Stimulated activated CD8-positive, alpha-beta memory T cell treated with anti-CD3 and anti-CD28 coated beads, Interleukin-7, amount 100 ng/mL, for 48 hours (primary cell): ENCODE measurements around the gene CCDC39.
A peak's percentile ranks its signal among the peaks of the same experiment; 100 is the strongest.
"Not testable (repeated sequence)": the region's sequence is repeated elsewhere in the genome, so short reads cannot be mapped to it uniquely, and the experiment has no call there.

Experiments
- DNase-seq, 2 donors: peaks; one replicate each; pipeline ENCODE4 v3.0.0-alpha.2; 2020; ENCODE audit warnings: low read depth in 1 of 2; ENCODE audit errors: extremely low read depth in 1 of 2

Gene CCDC39

GRCh38 chr3:180626844-180627243, 52.4 kb downstream of the CCDC39 start:
- DNase-seq, result no peak

- DNase-seq, result no peak
These were observed 54.6 kb downstream of the CCDC39 start for GRCh38 chr3:180624714-180625113.

- no peak for DNase-seq
These were observed 59.6 kb downstream of the CCDC39 start for GRCh38 chr3:180619723-180620122.

DNA sequence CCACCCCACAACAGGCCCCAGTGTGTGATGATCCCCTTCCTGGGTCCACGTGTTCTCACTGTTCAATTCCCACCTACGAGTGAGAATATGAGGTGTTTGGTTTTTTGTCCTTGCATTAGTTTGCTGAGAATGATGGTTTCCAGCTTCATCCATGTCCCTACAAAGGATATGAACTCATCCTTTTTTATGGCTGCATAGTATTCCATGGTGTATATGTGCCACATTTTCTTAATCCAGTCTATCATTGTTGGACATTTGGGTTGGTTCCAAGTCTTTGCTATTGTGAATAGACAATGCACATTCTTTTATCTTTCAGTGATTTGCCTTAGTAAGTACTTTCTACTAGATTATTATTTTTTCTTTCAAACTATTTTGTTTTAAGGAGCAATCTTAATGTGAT, 60.7 kb downstream of the CCDC39 start:
- not testable (repeated sequence) for DNase-seq

GRCh38 chr3:180617049-180617448, 62.2 kb downstream of the CCDC39 start:
- no peak for DNase-seq

DNA sequence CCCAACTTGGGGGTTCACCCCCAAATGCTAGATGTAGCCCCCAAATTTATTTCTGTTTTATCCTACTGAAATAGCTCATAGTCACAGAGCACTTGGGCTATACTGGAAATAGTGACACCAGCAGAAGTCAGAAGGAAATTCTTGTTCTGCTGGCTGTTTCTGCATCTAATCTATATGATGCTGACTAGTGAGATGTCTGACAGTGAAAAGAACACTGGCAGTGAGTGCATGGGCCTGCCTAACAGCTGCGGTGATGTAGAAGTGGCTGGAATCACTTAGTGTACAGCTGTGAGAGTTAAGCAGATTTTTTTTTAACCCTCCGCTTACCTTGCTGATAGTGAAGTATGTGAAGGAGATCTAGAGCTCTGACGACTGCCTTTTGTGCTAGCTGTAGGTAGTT, 63.3 kb downstream of the CCDC39 start:
- no peak for DNase-seq

DNA sequence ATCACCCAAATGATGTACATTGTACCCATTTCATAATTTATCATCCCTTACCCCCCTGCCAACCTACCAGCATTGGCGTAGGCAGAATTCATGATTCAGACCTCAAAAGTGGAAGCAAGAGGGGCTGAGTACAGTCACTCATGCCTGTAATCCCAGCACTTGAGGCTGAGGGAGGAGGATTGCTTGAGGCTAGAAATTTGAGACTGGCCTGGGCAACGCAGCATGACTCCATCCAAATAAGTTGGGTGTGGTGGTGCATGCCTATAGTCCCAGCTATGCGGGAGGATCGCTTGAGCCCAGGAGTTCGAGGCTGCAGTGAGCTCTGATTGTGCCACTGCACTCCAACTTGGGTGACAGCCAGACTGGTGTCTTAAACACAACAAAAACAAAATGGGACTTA, 66.9 kb downstream of the CCDC39 start:
- DNase-seq, result no peak

DNA sequence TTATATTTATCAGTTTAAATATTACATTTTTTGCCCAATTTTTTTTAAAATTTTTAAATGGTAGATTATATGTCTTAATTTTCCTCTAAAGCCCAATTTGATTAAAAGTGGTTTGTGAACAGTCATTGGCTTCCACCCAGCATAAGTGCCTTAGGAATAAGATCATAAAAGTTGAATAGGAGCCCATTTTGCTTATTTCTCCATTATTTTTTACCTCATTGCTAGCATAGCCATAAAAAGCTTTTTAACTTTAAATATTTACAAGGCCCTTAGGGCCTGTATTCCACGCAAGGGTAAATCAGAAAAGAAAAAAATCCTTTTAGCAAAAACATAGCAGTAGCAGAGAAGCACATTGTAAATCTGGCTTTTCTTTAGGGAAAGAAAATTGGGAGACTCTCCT, 68.3 kb downstream of the CCDC39 start:
- no peak for DNase-seq

DNA sequence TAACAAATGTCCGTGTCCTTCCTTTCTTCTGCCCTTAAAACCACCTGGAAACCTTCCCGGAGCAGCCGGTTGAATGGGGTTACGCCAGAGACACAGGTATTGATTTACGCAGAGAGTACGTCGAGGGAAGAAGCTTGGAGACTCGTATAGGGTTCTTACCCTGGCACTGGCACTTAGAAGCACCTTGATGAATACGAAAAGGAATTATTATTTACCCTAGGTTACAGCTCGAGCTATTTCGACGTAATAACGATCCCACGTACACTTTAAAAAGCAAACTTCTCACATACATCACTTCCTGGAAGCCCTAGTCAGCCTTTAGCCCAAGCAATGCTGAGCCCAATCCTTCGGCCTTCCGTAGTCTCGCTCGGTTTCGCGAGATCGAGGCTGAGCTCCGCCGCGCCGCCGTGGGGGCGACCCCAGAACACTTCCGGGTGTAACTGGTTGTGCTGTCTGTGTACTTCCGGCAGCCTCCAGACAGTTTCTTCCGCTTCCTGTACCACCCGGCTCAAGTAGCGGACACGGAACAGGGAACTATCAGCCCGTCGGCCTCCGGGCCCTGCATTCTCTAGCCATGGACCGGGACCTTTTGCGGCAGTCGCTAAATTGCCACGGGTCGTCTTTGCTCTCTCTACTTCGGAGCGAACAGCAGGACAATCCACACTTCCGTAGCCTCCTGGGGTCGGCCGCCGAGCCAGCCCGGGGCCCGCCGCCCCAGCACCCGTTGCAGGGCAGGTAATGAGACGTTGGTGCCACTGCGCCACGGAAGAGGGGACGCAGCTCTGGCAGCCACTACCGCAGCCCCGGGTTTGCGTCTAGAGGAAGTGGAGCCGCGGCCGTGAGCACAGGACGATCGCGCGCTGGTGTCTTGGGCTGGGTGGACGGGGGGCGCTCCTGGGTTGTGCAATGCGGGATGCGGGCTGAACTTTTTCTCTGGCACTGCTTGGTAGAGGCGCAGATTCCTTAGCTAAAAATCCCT, 77.3 kb downstream of the CCDC39 start, which contains the start of gene TTC14:
TSS of gene TTC14 (plus strand) at position 476 of the 979 bp plus-strand sequence. CDS start at position 575, 99 bp downstream.
- DNase-seq, result peak; percentile 86 to 93

DNA sequence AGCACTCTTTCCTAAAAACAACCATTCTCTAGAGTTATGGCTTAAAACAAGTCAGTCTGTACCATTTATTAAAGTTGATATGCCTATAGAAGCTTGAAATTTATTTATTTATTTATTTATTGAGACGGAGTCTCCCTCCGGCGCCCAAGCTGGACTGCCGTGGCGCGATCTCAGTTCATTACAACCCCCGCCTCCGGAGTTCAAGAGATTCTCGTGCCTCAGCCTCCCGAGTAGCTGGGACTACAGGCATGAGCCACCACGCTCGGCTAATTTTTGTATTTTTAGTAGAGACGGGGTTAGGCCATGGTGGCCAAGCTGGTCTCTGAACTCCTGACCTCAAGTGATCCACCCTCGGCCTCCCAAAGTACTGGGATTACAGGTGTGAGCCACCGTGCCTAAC, 78.8 kb downstream of the CCDC39 start:
- no peak for DNase-seq

- no peak for DNase-seq
These were observed 83.7 kb downstream of the CCDC39 start for GRCh38 chr3:180595559-180595935.

- no peak for DNase-seq
These were observed 84.4 kb downstream of the CCDC39 start for GRCh38 chr3:180594631-180595558.

GRCh38 chr3:180593631-180594030, 85.7 kb downstream of the CCDC39 start:
- DNase-seq, result not testable (repeated sequence)

- DNase-seq, result no peak
These were observed 88.9 kb downstream of the CCDC39 start for GRCh38 chr3:180590396-180590795.

- DNase-seq, result no peak
These were observed 98.4 kb downstream of the CCDC39 start for GRCh38 chr3:180580934-180581333.

DNA sequence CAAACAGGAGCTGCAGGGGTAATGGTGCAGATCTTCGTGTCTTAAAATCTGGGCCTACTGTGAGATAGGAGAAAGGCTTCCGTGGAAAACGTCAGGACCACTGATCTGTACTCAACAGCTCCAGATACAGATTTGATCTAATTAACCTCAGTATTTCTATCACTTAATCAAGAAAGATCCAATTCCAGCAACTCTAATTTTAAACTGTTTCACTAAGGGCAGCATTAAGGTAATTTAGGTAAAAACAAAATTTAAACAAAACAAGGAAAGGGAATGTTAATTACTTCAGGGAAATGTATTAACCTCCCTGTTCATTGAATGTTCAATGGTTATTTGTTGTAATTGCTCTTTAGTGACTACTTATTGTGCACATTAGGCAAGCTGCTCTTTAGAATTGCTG, 103.7 kb downstream of the CCDC39 start:
- DNase-seq, result no peak

DNA sequence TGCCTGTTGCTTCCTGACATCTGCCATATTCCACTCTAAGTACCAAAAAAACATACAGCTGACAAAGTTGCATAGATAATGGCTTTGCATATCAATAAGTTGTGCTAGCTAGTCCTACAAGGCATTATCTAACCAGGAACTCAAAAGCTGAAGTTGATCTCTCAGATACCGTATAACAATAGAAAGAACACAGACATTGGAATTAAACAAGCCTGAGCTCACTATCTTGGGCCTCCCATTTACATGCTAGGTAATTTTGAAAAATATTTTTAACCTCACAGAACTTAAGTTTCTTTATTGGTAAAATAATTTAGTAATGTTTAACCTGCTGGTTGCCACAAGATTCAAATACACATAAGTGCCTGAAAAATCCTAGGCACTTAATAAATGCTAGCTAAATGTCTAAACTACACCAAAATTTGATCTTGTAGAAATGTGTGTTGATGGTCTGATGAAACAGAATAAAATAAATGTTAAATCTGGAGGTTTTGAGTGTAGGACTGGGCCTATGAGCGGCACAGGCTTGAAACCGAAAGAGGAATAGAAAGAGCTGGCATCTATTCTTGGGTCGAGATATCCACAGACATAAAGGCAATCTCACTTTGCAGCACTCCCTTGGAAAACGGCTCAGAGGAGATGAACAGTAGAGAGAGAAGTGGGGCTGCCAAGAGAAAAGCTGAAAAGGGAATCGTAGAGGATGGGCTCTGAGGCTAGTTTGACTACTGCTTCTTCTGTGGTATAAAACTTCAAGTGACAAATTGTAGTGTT, 107.3 kb downstream of the CCDC39 start:
- DNase-seq, result no peak

DNA sequence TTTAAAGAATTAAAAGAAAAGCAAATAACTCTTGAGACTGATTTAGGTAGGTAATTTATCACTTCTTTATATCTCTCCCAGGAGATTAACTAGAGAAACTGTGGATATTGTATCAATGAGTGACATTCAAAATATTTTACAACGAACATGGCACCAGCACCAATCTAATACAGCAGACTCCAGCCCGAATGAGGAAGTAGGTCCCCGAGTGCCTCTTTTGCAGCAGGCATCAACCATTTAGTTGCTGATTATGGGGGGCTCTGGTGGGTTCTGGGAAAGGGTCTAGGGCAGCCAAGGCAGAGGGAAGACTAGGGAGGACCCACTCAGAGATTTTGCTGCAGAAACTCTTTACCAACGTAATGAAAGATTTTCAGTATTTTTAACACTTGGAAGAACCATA, 109.1 kb downstream of the CCDC39 start:
- DNase-seq, result no peak

DNA sequence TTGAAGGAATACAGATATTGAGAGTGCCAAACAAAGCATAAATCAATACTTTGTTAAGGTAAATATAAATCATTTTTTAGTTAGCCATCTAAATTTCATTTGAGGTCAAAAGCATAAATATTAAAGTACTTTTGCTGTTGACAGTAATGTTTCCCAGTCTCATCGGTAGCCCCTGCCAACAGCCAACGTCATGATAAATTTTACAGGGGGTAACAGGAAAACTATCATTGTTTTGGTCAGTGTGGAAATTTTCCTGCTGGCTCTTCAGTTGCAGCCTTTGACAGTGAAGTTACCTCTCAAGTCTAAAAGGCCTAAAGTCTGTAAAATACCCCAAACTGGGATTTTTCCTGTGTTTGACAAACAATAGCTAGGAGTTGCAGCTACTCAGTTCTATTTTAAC, 114.6 kb downstream of the CCDC39 start:
- DNase-seq, result no peak
